Cardiac fibroblast (primary cell): Measurements from ENCODE around the gene CADM2.
"Not testable (repeated sequence)": the region's sequence is repeated elsewhere in the genome, so short reads cannot be mapped to it uniquely, and the experiment has no call there.

Experiments used
- DNase-seq, 2 donors: peaks; one replicate each; pipeline versions ENCODE4 v3.0.0 to v3.0.0-alpha.2; 2010; ENCODE audit warnings: low read depth in 2 of 2
- H3K4me3 ChIP-seq, 2 donors: replicated peaks in 1 of 2; 1 replicate in 1 of 2; 2 replicates in 1 of 2; pipeline ENCODE4 v1.5.1; 2011; ENCODE audit warnings: low read depth in 2 of 2, low read length in 2 of 2, mild to moderate bottlenecking in 2 of 2, moderate library complexity in 1 of 2
- CTCF ChIP-seq: IDR thresholded peaks from one replicate; pipeline ENCODE4 v1.5.1; 2011; ENCODE audit warnings: low read depth, mild to moderate bottlenecking, low read length, inconsistent platforms

CADM2 gene

DNA sequence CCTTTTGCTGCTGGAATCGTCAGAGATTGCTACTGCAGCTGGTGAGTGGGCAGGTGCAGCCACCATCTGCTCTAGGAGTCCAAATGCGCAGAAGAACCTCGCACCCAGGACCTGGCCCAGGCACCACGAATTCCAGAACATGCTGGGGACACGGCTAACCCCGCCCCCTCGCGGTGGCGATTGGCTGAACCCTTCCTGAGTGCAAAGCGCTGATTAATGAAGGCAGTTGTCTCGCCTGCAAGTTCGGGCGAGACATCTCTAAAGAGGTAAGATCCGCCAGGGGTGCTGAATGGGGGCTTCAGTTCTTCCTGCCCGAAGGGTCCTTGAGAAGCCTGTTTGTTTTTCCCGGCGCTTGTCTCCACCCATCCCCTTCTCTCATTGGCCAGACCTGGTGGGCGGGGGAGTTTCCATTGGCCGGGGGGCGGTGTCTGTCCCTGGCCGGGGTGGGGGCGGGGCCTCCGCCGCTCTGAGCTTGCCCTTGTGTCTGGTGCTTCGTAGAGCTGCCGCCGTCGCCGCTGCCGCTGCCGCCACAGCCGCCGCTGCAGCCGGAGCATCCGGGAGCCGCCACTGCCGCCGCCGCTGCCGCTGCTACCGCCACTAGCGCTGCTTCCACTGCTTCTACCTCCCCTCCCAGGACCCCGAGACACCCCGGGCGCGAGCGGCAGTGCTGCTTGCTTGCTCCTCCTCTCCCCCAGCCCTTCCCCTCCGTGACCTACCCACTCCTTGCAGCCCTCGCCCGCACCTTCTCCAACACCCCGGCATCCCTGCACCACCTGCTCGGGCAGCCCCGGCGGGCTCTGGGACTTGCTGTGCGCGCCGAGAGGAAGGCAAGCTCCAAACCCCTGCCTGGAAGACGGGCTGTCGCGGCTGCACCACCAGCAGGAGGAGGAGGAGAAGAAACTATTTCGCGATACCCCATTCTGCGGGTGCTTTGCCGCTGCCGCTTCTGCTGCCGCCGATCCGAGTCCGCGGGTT is at the start of gene CADM2:
Gene CADM2 (plus strand): TSS at position 495 of the 975 bp plus-strand sequence.
- H3K4me3 ChIP-seq: peak within 1 kb of the TSS; percentile 42 to 56
- DNase-seq: peak; percentile 67 to 70
- TF ChIP-seq CTCF: peak; percentile 3

GRCh38 chr3:84918592-84918991 is 40.2 kb upstream of the CADM2 start:
- not testable (repeated sequence) for DNase-seq

GRCh38 chr3:84922682-84923081 is 36.1 kb upstream of the CADM2 start:
- no peak overlapping the region for H3K4me3 ChIP-seq
- no peak for DNase-seq
- TF ChIP-seq CTCF: no peak

More at GRCh38 chr3:84918592-84918991, 40.2 kb upstream of the CADM2 start:
- H3K4me3 ChIP-seq: not testable (repeated sequence)

GRCh38 chr3:84925571-84925970 is 33.2 kb upstream of the CADM2 start:
- H3K4me3 ChIP-seq: no peak overlapping the region
- TF ChIP-seq CTCF: no peak

DNA sequence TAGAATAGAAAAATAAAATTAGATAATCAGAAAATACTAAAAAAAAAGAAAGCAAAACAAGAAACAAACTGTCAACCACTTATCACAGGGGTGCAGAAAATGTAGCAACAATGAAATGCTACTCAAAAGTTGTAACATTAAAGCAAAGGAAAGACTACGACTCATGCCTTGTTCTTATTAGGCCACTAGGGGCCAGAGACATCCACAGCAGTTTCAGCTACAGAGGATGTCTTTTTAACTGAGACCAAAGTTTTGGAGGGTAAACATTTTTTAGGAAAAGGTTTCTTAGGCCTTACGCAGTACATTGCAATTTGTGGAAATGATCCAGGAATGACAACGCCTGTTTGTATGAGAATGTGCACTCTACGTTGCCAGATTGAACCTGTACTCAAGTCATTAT is 15.4 kb upstream of the CADM2 start:
- no peak for TF ChIP-seq CTCF
- no peak for DNase-seq
- no peak overlapping the region for H3K4me3 ChIP-seq

More at GRCh38 chr3:84925571-84925970, 33.2 kb upstream of the CADM2 start:
- no peak for DNase-seq

DNA sequence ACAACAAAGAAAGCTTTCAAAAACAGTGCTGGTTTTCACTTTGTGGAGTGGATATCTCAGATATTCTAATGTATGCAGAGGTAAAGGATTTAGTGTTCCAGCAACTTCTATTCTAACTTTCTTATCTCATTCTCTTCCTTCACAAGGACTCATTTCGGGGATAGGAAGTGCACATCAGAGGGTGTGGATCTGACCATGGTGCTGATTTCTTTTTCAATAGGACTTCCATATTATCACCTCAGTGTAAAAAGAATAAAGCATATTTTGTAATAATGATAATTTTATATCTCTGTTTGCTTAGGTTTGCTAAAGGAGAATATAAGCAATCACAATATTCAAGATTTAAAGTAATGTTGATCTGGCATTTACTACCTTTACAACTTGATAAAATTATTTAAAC is 12.5 kb upstream of the CADM2 start:
- H3K4me3 ChIP-seq: no peak overlapping the region
- TF ChIP-seq CTCF: no peak
- DNase-seq: no peak

- DNase-seq: no peak
- no peak for TF ChIP-seq CTCF
- peak overlapping the region; percentile 39 to 51 for H3K4me3 ChIP-seq
Observed at GRCh38 chr3:84959470-84960271, 882 bp downstream of the CADM2 start.
